ENCODE results near the gene TMEM132C.

DNA sequence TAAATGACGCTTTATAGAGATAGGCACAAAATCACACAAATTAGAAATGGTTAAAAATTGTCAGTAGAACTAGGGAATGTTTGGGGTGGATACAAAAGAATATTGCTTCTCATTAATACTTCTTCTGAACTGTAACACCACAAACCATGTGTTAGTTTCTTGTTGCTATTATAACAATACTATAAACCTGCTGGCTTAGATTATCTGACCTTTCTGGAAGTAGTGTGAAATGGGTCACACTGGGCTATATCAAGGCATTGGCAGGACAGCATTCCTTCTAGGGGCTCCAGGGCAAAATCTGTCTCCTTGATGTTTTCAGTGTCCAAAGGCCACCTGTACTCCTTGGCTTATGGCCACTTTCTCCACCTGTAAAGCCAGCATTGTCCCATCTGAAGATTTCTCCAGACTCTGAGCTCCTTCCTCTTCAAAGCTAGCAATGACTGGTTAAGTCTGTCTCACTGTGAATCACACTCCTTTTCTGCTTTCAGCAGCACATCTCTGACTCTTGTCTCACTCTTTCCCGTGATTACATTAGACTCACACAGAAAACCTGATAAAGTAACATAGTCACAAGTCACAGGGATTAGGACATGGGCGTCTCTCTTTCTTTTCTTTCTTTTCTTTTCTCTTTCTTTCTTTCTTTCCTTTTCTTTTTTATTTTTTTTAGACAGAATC, 470.5 kb downstream of the TMEM132C start:
- TF ChIP-seq, protein P1, sequence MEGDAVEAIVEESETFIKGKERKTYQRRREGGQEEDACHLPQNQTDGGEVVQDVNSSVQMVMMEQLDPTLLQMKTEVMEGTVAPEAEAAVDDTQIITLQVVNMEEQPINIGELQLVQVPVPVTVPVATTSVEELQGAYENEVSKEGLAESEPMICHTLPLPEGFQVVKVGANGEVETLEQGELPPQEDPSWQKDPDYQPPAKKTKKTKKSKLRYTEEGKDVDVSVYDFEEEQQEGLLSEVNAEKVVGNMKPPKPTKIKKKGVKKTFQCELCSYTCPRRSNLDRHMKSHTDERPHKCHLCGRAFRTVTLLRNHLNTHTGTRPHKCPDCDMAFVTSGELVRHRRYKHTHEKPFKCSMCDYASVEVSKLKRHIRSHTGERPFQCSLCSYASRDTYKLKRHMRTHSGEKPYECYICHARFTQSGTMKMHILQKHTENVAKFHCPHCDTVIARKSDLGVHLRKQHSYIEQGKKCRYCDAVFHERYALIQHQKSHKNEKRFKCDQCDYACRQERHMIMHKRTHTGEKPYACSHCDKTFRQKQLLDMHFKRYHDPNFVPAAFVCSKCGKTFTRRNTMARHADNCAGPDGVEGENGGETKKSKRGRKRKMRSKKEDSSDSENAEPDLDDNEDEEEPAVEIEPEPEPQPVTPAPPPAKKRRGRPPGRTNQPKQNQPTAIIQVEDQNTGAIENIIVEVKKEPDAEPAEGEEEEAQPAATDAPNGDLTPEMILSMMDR (IDR thresholded peaks at IDR 0.05): no peak
- no peak for TF ChIP-seq ZFX (IDR thresholded peaks at IDR 0.05; ENCODE audit: borderline replicate concordance)
